GM18502 (cell line): ENCODE data around the gene ACSM6.

Experiments used
- ATAC-seq: cut with Tn5 transposase; IDR thresholded peaks from one replicate; pipeline ENCODE4 v1.9.1; 2021; ENCODE audit warnings: mild to moderate bottlenecking; ENCODE audit not compliant: unreplicated experiment, poor library complexity

Gene ACSM6

DNA sequence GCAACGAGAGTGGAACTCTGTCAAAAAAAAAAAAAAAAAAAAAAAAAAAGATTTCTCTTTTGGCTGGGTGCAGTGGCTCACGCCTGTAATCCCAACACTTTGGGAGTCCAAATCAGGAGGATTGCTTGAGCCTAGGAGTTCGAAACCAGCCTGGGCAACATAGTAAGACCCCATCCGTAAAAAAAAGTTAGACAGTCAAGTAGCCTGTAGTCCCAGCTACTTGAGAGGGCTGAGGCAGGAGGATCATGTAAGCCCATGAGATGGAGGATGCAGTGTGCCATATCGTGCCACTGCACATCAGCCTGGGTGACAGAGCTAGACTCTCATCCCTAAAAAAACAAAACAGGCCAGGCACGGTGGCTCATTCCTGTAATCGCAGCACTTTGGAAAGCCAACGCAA, 71.5 kb downstream of the ACSM6 start:
- no peak for ATAC-seq

GRCh38 chr10:95266674-95267095, 72.6 kb downstream of the ACSM6 start:
- peak; percentile 87 for ATAC-seq

- no peak for ATAC-seq
Measured at GRCh38 chr10:95267251-95267650, 73.2 kb downstream of the ACSM6 start.

- no peak for ATAC-seq
Measured at GRCh38 chr10:95268438-95268837, 74.4 kb downstream of the ACSM6 start.

DNA sequence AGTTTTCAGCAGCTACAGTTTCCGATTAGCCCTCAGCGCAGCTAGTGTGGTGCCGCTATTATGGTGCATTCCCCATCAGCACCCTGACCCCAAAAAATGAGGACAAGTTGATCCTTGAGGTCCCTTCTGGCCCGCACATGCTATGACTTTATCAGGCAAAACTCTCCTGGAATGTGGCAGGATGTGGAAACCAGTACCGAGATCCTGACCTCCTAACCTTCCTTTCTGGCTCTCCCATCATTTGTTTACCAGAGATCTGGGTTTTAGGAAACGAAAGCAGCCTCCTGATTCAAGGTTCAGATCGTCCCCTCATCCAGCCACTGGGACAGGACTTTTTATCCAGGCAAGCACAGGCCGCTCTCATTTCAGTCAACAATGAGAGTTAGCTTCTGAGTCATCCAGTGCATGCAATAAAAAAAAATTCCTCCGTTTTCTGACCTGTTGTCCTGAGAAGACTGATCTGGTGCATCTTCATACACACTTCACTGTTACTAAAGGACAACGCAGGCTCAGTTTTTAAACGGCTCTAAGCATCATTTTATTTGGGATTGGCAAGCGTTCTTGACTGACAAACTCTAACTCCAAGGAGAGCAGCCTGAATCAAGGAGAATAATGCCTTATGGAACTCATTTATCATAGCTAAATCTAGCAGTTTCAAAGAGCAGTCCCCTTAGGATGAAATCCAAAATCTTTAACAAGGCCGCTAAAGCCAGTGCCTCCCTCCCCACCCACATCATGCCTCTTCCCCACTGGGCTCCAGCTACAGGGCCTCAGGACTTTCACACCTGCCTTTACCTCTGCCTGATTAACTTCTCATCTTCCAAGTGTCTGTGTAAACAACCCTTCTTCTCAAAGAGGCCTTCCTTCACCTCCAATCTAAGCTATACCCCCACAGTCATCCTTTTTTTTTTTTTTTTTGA, 79.6 kb downstream of the ACSM6 start:
- no peak for ATAC-seq

DNA sequence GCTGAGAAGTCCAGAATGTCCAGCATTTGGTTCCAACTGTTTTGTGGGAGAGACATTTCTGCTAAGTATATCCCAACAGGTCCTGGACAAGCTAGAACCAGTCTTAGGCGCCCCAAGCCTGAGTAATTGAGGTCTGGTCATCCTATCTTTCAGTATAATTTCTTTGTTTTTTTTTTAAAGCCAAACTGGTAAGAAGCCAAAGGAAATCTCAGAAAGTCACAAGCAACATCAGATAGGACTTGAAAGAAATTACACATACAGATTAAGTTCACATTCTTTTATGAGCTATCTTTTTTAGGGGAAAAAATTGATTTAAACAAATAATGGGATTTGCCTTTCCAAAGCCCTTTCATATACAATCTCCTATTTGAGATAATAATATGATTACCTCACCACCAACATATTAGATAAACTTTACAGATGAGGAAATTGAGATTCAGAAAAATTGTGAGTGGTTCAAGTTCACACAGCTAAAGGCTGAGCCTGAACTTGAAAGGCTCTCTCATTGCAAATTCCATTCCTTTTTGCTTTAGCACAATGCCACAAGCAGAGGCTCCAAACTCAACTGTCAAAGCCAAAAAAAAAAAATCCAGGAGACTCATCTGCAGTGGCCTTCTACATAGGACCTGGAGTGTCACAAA, 81.8 kb downstream of the ACSM6 start:
- ATAC-seq = no peak

- ATAC-seq = no peak
Measured at GRCh38 chr10:95276367-95277200, 82.5 kb downstream of the ACSM6 start.

GRCh38 chr10:95277201-95277570, 83.1 kb downstream of the ACSM6 start:
- no peak for ATAC-seq

GRCh38 chr10:95277614-95278013, 83.6 kb downstream of the ACSM6 start:
- ATAC-seq = no peak
